Astrocyte (in vitro differentiated cells and primary cell): Measurements from ENCODE around the gene NKAIN2.

Source experiments
- EZH2 ChIP-seq: IDR thresholded peaks from 2 replicates; pipeline ENCODE4 v1.6.1; 2012; ENCODE audit warnings: mild to moderate bottlenecking, low read length, inconsistent platforms; ENCODE audit not compliant: insufficient read depth
- TF ChIP-seq, protein P1 (sequence below): IDR thresholded peaks from 2 replicates; pipeline ENCODE4 v1.5.1; 2011; ENCODE audit warnings: low read depth, mild to moderate bottlenecking, inconsistent platforms, low read length, moderate library complexity; ENCODE audit not compliant: insufficient read depth

DNA sequence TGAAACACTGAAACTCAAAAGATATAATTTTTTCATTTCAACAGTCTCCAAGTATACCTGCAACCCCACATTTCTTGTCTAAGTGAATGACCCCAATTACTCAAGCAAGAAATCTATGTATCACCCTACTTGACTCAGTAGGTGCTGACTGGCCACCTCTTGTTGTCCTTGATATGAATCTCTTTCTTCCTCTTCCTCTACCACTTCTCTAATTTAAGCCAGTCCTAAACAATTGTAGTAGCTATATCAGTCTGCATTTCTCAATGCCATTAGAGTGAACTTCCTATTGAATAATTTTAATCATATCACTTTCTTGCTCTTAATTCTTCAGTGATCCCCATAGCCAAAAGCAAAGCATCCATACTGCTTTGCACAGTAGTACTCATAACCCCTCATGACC is 93.2 kb downstream of the NKAIN2 start:
- TF ChIP-seq, protein P1, sequence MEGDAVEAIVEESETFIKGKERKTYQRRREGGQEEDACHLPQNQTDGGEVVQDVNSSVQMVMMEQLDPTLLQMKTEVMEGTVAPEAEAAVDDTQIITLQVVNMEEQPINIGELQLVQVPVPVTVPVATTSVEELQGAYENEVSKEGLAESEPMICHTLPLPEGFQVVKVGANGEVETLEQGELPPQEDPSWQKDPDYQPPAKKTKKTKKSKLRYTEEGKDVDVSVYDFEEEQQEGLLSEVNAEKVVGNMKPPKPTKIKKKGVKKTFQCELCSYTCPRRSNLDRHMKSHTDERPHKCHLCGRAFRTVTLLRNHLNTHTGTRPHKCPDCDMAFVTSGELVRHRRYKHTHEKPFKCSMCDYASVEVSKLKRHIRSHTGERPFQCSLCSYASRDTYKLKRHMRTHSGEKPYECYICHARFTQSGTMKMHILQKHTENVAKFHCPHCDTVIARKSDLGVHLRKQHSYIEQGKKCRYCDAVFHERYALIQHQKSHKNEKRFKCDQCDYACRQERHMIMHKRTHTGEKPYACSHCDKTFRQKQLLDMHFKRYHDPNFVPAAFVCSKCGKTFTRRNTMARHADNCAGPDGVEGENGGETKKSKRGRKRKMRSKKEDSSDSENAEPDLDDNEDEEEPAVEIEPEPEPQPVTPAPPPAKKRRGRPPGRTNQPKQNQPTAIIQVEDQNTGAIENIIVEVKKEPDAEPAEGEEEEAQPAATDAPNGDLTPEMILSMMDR: no peak
- TF ChIP-seq EZH2: no peak
